GM23248 (cell line): ENCODE data around the gene SINHCAF.

Experiments
- EZH2 ChIP-seq: fragments of 200-600 bp; sonication (generic); IDR thresholded peaks from 2 replicates; pipeline ENCODE4 v1.6.1; 2018; ENCODE audit warnings: antibody characterized with exemption, mild to moderate bottlenecking; ENCODE audit not compliant: insufficient read depth, poor library complexity, severe bottlenecking
- EZH2phosphoT487 ChIP-seq: fragments of 200-600 bp; sonication (generic); IDR thresholded peaks from 2 replicates; pipeline ENCODE4 v1.6.1; 2018; ENCODE audit warnings: antibody characterized with exemption, moderate library complexity, mild to moderate bottlenecking, low read depth; ENCODE audit not compliant: insufficient read depth

- no peak for TF ChIP-seq EZH2
- TF ChIP-seq EZH2phosphoT487: no peak
Measured at GRCh38 chr12:31306866-31307265, 19.1 kb downstream of the SINHCAF start.
